NCI-H128 (cell line): ENCODE data around the gene CGRRF1.

Experiments used
- DNase-seq: peaks from one replicate; lab custom pipeline; 2025; ENCODE audit not compliant: unreplicated experiment; lab: John Stamatoyannopoulos, UW

CGRRF1 gene

DNA sequence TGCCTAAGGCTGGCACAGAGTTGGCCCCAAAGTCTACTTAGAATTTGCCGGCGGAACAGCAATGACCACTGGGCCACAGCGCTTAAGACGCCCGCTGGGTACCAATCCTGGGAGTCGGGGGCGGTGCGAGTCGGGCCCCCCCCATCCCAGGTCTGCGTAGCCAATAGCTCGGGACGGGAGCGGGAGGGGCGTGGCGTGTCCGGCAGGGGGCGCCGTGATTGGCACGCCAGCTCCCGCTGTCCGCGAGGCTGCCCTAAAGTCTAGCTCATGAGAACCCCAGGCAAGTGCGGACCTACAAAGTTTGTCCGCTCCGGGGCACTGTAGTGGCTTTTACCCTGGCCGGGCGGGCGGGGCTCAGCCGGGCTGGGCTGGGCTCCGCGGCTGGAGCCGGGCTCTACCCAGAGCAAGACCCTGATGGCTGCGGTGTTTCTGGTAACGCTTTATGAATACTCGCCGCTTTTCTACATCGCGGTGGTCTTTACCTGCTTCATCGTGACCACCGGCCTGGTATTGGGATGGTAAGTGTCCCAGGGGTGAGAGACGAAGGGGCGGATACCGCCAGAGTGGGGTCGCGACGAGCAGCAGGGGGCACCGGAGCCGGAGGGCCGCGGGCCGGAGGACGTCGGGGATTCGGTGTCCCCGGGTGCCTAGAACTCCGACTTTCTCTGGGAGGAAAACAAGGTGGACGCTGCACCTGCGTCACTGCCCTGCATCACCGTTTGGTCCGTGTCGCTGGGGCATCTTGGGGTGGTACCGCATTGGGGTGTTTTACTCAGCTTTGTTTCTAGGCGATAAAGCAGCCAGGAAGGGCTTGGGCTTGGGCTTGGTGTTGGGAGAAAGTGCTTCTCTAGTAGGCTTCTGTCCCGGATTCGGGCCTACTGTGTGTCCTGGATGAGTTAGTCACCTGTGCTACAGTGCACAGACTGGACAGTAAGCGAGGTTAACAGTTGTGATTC, at the start of gene CGRRF1:
TSS of gene CGRRF1 (plus strand) at position 361 of the 956 bp plus-strand sequence. CDS start at position 415, 54 bp downstream.
- DNase-seq: peak; percentile 93

- DNase-seq: no peak
Measured at GRCh38 chr14:54462048-54462447, 47.7 kb upstream of the CGRRF1 start.

GRCh38 chr14:54465654-54466053, 44.1 kb upstream of the CGRRF1 start:
- DNase-seq: no peak

GRCh38 chr14:54467280-54467679, 42.4 kb upstream of the CGRRF1 start:
- DNase-seq: no peak

- no peak for DNase-seq
Measured at GRCh38 chr14:54470701-54471100, 39.0 kb upstream of the CGRRF1 start.

- no peak for DNase-seq
Measured at GRCh38 chr14:54471641-54472040, 38.1 kb upstream of the CGRRF1 start.

- no peak for DNase-seq
Measured at GRCh38 chr14:54472315-54472714, 37.4 kb upstream of the CGRRF1 start.

DNA sequence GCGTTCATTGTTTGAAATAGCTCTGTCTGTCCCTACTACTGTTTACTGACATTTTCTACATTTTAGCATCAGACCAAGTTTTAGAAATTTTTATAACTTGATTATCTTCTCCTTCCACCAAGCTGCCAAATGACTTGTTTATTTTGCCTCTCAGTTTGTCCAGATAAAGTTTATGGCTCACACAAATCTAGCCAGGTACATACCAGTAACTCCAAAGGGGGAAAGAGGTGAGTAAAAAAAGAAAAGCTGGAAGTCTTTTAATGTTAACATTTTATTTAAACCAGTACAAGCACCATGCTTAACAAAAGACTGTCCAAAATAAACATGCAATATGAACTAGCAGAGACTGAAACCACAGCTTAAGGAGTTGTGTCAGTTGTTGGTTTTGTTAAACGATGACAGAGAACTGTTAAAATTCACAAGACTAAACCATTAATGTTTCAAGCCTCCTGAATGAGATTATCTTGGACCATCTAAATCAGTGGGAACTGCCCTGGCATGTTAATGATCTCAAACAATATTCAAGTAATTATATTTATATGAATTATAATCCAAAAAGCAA, 35.4 kb upstream of the CGRRF1 start:
- DNase-seq: no peak

DNA sequence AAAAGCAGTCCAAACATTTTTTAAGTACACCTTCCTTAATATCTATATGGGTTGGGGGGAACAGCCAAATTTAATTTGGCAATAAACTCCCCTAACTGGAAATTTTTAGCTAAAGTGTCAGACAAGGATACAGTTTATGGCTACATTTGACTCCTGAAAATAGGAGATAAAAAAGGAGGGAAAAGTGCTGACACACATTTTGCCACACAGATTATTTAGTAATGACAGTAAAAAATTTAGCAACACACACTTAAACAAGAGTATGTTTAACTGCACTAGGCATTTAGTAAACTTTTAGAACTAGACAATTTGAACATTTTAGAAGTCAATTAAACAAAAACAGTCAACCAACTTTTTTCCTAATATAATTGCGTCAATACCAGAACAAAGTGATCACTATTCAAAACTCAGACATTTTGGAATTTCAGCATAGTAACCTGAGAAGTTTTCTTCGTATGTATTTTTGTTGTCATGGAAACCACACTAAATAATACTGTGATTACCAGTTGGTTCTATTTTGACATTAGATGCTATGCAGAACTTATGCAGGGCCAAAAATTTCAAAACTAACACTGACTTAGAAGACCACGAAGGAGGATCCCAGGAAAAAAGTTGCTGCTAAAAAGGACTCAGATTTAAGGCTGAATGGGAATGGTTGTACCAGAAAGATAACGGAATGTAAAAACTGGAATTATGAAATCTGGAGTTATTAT, 34.4 kb upstream of the CGRRF1 start:
- DNase-seq: no peak

- no peak for DNase-seq
Measured at GRCh38 chr14:54475911-54476310, 33.8 kb upstream of the CGRRF1 start.

GRCh38 chr14:54478636-54479215, 31.0 kb upstream of the CGRRF1 start:
- DNase-seq: no peak

DNA sequence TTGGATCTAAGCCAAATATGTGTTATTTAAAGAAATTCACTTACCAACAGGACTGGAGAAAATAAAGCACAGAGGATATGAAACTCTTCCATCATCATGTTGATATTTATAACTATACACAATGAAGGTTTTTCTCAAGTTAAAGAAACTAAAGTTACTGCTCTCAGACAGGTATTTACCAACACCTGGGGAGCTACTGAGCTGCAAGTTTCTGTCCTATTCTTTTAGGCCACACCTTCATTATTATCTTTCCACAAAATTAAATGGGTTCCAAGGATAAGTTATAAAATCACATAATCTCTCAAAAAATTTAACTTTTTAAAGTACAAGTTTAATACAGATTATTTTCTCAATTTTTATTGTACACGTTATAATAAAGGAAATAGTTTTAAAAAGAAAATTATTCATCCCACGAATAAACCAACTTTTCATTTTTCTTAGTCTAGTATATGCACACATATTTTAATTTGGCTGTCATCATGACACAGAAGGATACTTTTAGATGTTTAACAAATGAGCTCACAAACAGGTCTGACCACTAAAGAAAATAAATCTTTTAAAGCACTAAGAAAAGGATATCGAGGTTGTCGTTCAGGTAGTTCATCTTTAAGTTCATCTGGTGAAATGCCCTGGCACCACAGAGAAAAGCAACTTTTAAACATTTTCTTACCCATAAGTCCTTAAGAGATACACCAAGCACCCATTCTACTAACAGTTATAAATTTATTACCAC, 28.7 kb upstream of the CGRRF1 start:
- no peak for DNase-seq

GRCh38 chr14:54481695-54482094, 28.0 kb upstream of the CGRRF1 start:
- no peak for DNase-seq

GRCh38 chr14:54483073-54483745, 26.5 kb upstream of the CGRRF1 start:
- no peak for DNase-seq

DNA sequence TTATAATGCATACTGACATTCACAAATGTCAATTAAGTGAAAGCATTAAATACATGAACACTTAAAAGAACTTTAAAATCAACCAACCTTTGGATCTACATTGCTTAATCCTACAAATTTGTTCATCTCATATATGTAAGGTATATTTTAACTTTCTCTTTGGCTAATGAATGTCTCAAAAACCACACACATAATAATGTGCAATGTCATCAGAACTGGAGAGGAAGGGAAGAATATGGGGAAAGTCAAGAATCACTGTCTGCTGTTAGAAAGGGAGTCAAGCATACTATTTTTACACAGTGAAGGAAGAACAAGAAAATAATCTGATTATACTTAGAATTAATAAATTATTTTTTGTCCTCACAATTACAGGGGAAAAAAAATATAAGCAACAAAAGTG, 25.9 kb upstream of the CGRRF1 start:
- no peak for DNase-seq

GRCh38 chr14:54486685-54487084, 23.0 kb upstream of the CGRRF1 start:
- no peak for DNase-seq

DNA sequence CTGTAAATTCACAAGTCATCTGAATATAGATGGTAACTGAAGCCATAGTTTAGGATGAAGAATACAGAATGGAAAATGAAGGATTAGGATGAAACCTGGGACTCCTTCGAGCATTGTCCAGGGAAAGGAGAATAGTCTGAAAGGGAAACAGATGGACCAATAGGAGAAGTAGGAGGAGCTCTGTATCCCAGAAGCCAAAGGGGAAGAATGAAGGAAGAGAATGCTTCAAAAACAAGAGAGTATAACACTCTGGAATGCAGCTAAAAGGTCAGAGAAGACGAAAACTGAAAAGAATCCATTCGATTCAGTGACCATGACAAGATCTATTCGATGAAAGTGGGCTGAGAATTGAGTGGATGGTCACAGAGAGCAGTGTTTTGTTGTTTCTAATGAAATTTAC, 21.9 kb upstream of the CGRRF1 start:
- DNase-seq: no peak

DNA sequence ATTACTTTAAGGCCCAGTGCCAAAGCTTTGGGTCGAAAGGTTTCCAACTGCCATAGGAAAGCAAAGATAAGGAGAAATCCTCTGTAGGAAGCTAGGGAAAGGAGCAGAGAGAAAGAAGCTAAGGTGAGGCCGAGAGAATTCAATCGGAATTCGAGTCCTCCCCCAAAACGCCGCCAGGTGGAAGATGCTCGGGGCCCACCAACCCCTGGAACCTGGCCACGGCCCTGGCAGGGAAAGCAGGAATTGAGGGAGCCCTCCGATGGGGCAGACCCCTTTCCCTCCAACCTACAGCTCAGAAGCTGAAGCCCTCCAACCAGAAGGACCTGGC, 21.4 kb upstream of the CGRRF1 start:
- DNase-seq: no peak

GRCh38 chr14:54488646-54489317, 20.9 kb upstream of the CGRRF1 start, which contains the start of gene GMFB:
GMFB (minus strand) TSS chr14:54488980; CDS start chr14:54488927, 53 bp downstream.
- peak; percentile 63 for DNase-seq

- DNase-seq: no peak
Measured at GRCh38 chr14:54489318-54489683, 20.4 kb upstream of the CGRRF1 start.
